GM12873 (cell line): ENCODE data around the gene GALNT16.

Experiments
- CTCF ChIP-seq: IDR thresholded peaks from 2 replicates; pipeline ENCODE4 v1.5.1; 2012; ENCODE audit warnings: low read depth, mild to moderate bottlenecking, moderate library complexity, low read length, control low read depth; ENCODE audit not compliant: insufficient read depth; ENCODE audit errors: missing control alignments

GALNT16 gene

GRCh38 chr14:69259527-69260189 lies at the start of gene GALNT16:
Gene GALNT16 (plus strand): TSS chr14:69260158. CDS start chr14:69260291, 133 bp downstream.
- no peak for TF ChIP-seq CTCF

- TF ChIP-seq CTCF = no peak
These were observed 45.6 kb upstream of the GALNT16 start for GRCh38 chr14:69214393-69214792.

GRCh38 chr14:69224946-69225345 lies 35.0 kb upstream of the GALNT16 start:
- no peak for TF ChIP-seq CTCF

- no peak for TF ChIP-seq CTCF
These were observed 33.8 kb upstream of the GALNT16 start for GRCh38 chr14:69226178-69226577.

GRCh38 chr14:69226736-69227135 lies 33.2 kb upstream of the GALNT16 start:
- TF ChIP-seq CTCF = no peak

- no peak for TF ChIP-seq CTCF
These were observed 28.5 kb upstream of the GALNT16 start for GRCh38 chr14:69231486-69231885.

- TF ChIP-seq CTCF = no peak
These were observed 27.6 kb upstream of the GALNT16 start for GRCh38 chr14:69232388-69232787.
